Measurements from ENCODE around the gene RHCG.

RHCG gene

DNA sequence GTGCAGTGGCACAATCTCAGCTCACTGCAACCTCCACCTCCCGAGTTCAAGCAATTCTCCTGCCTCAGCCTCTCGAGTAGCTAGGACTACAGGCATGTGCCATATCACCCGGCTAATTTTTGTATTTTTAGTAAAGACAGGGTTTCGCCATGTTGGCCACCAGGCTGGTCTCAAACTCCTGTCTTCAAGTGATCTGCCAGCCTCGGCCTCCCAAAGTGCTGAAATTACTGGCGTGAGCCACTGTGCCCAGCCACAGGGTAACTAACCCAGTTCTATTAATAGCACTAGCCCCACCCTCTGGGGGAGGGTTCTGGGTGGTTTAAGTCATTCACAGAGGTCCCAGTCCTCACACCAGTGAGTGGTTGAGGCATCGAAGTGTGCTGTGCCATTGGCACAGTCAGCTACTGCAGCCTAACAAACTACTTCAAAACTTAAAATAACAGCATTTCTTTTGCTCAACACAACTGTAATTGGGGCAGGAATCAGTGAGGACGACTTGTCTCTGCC, 44.0 kb downstream of the RHCG start:
- DNase-seq (ENCODE audit: extremely low spot score) = no peak
- CTCF ChIA-PET = interaction anchor here (1.2 to 2.4 kb wide), 4 partner anchors 10 to 95 kb away, joined by 3 to 18 read pairs (median 4); no protein-coding TSS in a partner anchor
- POLR2A ChIA-PET = interaction anchor here (1.2 kb wide), 1 partner anchor 123 kb away, joined by 6 read pairs; the partner anchor contains the start of gene TICRR
- TF ChIP-seq CTBP1 (IDR thresholded peaks at IDR 0.05; ENCODE audit: borderline replicate concordance) = no peak
- no peak for TF ChIP-seq FOXM1 (IDR thresholded peaks at IDR 0.05; ENCODE audit: borderline replicate concordance)
- no peak for TF ChIP-seq SP1 (IDR thresholded peaks at IDR 0.05)
- no peak for TF ChIP-seq FOXA1 (IDR thresholded peaks at IDR 0.05)
- no peak for TF ChIP-seq BHLHE40 (IDR thresholded peaks at IDR 0.05; ENCODE audit: borderline replicate concordance)
- no peak for TF ChIP-seq L3MBTL2 (conservative IDR thresholded peaks at IDR 0.05)
- TF ChIP-seq LEF1 (IDR thresholded peaks at IDR 0.05; ENCODE audit: borderline replicate concordance) = no peak
- TF ChIP-seq, protein P1, sequence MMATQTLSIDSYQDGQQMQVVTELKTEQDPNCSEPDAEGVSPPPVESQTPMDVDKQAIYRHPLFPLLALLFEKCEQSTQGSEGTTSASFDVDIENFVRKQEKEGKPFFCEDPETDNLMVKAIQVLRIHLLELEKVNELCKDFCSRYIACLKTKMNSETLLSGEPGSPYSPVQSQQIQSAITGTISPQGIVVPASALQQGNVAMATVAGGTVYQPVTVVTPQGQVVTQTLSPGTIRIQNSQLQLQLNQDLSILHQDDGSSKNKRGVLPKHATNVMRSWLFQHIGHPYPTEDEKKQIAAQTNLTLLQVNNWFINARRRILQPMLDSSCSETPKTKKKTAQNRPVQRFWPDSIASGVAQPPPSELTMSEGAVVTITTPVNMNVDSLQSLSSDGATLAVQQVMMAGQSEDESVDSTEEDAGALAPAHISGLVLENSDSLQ (IDR thresholded peaks at IDR 0.05) = no peak
- TF ChIP-seq ZNF384 (IDR thresholded peaks at IDR 0.05) = no peak
- no peak for TF ChIP-seq TARDBP (IDR thresholded peaks at IDR 0.05)
- no peak for TF ChIP-seq NFRKB (IDR thresholded peaks at IDR 0.05)

GRCh38 chr15:89451846-89452245, 44.5 kb downstream of the RHCG start:
- ChIA-PET POLR2A (no interaction called here), CTCF (interaction anchor here (2.4 kb wide), 1 partner anchor 9 kb away, joined by 18 read pairs; no protein-coding TSS in a partner anchor)
- no peak for DNase-seq (ENCODE audit: extremely low spot score)
- TF ChIP-seq, protein P1 (IDR thresholded peaks at IDR 0.05) = no peak
- TF ChIP-seq HDGF (IDR thresholded peaks at IDR 0.05; ENCODE audit: borderline replicate concordance) (no peak), SP1 (IDR thresholded peaks at IDR 0.05) (no peak), LEF1 (IDR thresholded peaks at IDR 0.05; ENCODE audit: borderline replicate concordance) (no peak), L3MBTL2 (conservative IDR thresholded peaks at IDR 0.05) (no peak), ARNT (IDR thresholded peaks at IDR 0.05) (no peak), ELF4 (IDR thresholded peaks at IDR 0.05) (no peak), FOXM1 (IDR thresholded peaks at IDR 0.05; ENCODE audit: borderline replicate concordance) (no peak), SUZ12 (IDR thresholded peaks at IDR 0.05) (no peak), TARDBP (IDR thresholded peaks at IDR 0.05) (no peak)

DNA sequence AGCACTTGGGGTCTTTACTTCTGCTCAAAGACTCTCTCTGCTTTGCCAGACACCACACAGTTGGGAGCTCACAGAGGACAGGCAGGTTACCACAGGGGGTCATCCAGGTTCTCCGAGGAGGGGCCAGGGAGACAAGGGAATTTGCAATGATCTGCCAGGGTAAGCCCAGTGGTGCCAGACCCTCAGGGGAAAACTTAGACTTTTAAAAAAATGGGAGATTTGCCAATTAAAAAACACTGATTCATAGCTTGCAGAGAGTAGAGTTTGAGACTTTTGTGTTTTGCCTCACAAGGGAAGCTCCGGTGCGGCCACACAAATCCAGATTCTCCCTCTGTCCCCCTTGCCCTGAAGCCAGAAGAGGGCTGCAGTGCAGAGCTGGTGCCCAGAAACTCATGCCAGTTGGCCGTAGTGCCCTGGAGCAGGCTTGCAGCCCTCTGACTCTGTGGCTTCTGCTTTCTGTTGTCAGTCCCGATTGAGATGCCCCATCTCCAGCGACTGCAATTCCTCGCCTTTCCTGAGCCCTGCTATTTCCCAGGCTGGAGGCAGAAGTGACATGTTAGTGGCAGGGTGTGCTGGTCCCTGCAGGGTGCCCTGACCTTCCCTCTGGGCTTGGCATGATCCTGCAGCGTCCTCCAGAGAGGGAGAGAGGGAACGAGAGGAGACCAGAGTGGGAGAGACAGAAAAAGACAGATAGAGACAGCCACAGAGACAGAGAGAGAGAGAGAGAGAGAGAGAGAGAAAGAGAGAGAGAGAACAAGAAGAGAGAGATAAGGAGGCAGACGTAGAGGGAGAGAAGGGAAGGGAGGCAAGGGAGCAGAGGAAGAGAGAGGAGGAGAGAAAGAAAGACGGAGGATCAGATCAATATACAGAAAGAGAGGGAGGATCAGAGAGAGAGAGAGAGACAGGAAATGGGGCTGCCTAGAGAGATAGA, 46.0 kb downstream of the RHCG start:
- ChIA-PET POLR2A (interaction anchor here (1.5 kb wide), 1 partner anchor 125 kb away, joined by 4 read pairs; the partner anchor contains the start of gene TICRR), CTCF (interaction anchor here (0.6 kb wide), 1 partner anchor 14 kb away, joined by 3 read pairs; no protein-coding TSS in a partner anchor)
- DNase-seq (ENCODE audit: extremely low spot score) = no peak
- TF ChIP-seq TARDBP (IDR thresholded peaks at IDR 0.05) (no peak), CTBP1 (IDR thresholded peaks at IDR 0.05; ENCODE audit: borderline replicate concordance) (no peak)

- no peak for DNase-seq (ENCODE audit: extremely low spot score)
- no peak for TF ChIP-seq FOXM1 (IDR thresholded peaks at IDR 0.05; ENCODE audit: borderline replicate concordance)
- ChIA-PET CTCF (interaction anchor here (1.0 kb wide), 1 partner anchor 46 kb away, joined by 3 read pairs; no protein-coding TSS in a partner anchor), POLR2A (interaction anchor here (0.5 to 1.5 kb wide), 3 partner anchors 11 to 126 kb away, joined by 3 to 4 read pairs (median 3); partner anchors contain the start of gene TICRR)
Measured at GRCh38 chr15:89448825-89449224, 47.6 kb downstream of the RHCG start.

DNA sequence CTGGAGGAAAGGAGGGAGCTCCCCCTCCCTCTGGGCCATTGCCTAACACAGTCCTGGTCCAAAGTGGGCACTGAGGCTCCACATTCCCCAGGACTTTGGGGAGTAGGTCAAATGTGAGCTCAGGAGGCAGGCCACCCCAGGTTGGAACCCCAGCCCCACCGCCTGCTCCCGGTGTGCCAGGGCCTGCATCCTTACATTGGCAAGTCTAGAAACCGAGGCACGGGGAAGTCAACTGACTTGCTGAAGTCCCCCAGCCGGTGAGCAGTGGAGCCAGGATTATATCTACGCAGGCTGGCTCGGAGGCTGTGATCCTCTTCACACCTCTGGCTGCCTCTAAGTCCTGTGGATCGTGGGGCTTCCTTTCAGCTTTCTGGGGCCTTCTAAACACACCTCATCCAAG, 48.7 kb downstream of the RHCG start:
- ChIA-PET CTCF (interaction anchor here (1.2 to 2.1 kb wide), 2 partner anchors 18 to 89 kb away, joined by 4 to 5 read pairs; no protein-coding TSS in a partner anchor), POLR2A (no interaction called here)
- TF ChIP-seq FOXM1 (IDR thresholded peaks at IDR 0.05; ENCODE audit: borderline replicate concordance) = no peak
- no peak for TF ChIP-seq CTBP1 (IDR thresholded peaks at IDR 0.05; ENCODE audit: borderline replicate concordance)
- no peak for TF ChIP-seq L3MBTL2 (conservative IDR thresholded peaks at IDR 0.05)
- TF ChIP-seq FOXK2 (IDR thresholded peaks at IDR 0.05) = no peak
- DNase-seq (ENCODE audit: extremely low spot score) = no peak

DNA sequence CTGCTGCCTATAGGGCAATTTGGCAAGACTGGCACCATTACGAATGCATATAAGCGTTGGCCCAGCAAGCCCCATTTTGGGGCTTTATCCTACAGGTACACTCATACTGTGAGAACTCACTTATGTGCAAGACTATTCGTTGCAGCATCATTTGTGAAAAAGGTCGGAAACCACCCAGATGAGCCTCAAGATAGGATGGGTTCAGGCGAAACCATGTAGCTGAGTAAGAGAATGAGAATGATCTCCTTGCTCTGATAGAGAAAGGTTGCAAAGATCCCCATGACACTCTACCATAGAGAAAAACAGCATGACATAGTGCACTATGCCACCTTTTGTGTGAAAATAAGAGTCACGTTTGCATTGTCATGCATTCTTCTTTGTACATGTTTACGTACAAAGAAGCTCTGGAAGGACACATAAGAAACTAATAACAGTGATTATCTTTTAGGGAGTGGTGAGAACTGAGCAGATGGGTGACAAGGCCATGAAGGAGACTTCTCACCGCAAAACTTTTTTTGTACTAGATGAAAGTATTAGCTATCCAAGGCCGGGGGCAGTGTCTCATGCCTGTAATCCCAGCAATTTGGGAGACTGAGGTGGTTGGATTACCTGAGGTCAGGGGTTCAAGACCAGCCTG, 50.0 kb downstream of the RHCG start:
- ChIA-PET POLR2A (no interaction called here), CTCF (interaction anchor here (0.6 to 2.1 kb wide), 3 partner anchors 26 to 87 kb away, joined by 3 to 5 read pairs (median 5); no protein-coding TSS in a partner anchor)
- DNase-seq (ENCODE audit: extremely low spot score) = no peak
- TF ChIP-seq HDGF (IDR thresholded peaks at IDR 0.05; ENCODE audit: borderline replicate concordance) (no peak), L3MBTL2 (conservative IDR thresholded peaks at IDR 0.05) (no peak), FOXA1 (IDR thresholded peaks at IDR 0.05) (no peak), FOXM1 (IDR thresholded peaks at IDR 0.05; ENCODE audit: borderline replicate concordance) (no peak), SUZ12 (IDR thresholded peaks at IDR 0.05) (no peak), SP1 (IDR thresholded peaks at IDR 0.05) (no peak), LEF1 (IDR thresholded peaks at IDR 0.05; ENCODE audit: borderline replicate concordance) (no peak), BHLHE40 (IDR thresholded peaks at IDR 0.05; ENCODE audit: borderline replicate concordance) (no peak), CTBP1 (IDR thresholded peaks at IDR 0.05; ENCODE audit: borderline replicate concordance) (no peak), ARNT (IDR thresholded peaks at IDR 0.05) (no peak), TARDBP (IDR thresholded peaks at IDR 0.05) (no peak), ZNF384 (IDR thresholded peaks at IDR 0.05) (no peak), NFRKB (IDR thresholded peaks at IDR 0.05) (no peak), ELF4 (IDR thresholded peaks at IDR 0.05) (no peak), FOXK2 (IDR thresholded peaks at IDR 0.05) (no peak)
- TF ChIP-seq, protein P1 (IDR thresholded peaks at IDR 0.05) = no peak
